Smooth muscle cell (in vitro differentiated cells): ENCODE data around the gene STYXL2. TPM values are rescaled to one million over a fixed set of nuclear protein-coding genes. Genes with fewer than 3 reads are reported as not detected.

Experiments
- DNase-seq: peaks from one replicate; lab custom pipeline; 2025; ENCODE audit not compliant: unreplicated experiment; lab: John Stamatoyannopoulos, UW
- H2AFZ ChIP-seq: fragments of 200-600 bp; sonication (generic); 2 replicates; pipeline ENCODE4 v1.6.0; 2016; ENCODE audit warnings: antibody characterized with exemption, low read depth, mild to moderate bottlenecking
- H3F3A ChIP-seq: fragments of 200-600 bp; sonication (generic); 2 replicates; pipeline ENCODE4 v1.6.0; 2017; ENCODE audit warnings: antibody characterized with exemption, low read depth
- H3K27ac ChIP-seq: fragments of 200-600 bp; sonication (generic); 2 replicates; pipeline ENCODE4 v1.5.1; 2016; ENCODE audit warnings: low read depth, mild to moderate bottlenecking
- H3K27me3 ChIP-seq: fragments of 200-600 bp; sonication (generic); 2 replicates; pipeline ENCODE4 v1.6.1; 2016; ENCODE audit warnings: low read depth, mild to moderate bottlenecking
- H3K36me3 ChIP-seq: fragments of 200-600 bp; sonication (generic); 2 replicates; pipeline ENCODE4 v1.5.1; 2016; ENCODE audit warnings: low read depth
- H3K4me1 ChIP-seq: fragments of 200-600 bp; sonication (generic); 2 replicates; pipeline ENCODE4 v1.5.1; 2016; ENCODE audit warnings: low read depth
- H3K4me2 ChIP-seq: fragments of 200-600 bp; sonication (generic); 2 replicates; pipeline ENCODE4 v1.6.0; 2016; ENCODE audit warnings: mild to moderate bottlenecking
- H3K4me3 ChIP-seq: fragments of 200-600 bp; sonication (generic); 2 replicates; pipeline ENCODE4 v1.5.1; 2016; ENCODE audit warnings: mild to moderate bottlenecking
- H3K79me2 ChIP-seq: fragments of 200-600 bp; sonication (generic); 2 replicates; pipeline ENCODE4 v1.6.0; 2016; ENCODE audit warnings: low read depth, mild to moderate bottlenecking
- H3K9ac ChIP-seq: fragments of 200-600 bp; sonication (generic); 2 replicates; pipeline ENCODE4 v1.6.0; 2016; ENCODE audit warnings: low read depth
- H3K9me3 ChIP-seq: fragments of 200-600 bp; sonication (generic); replicated peaks from 2 replicates; pipeline ENCODE4 v1.5.1; 2016; ENCODE audit warnings: low read depth
- H4K20me1 ChIP-seq: fragments of 200-600 bp; sonication (generic); 2 replicates; pipeline ENCODE4 v1.6.0; 2016; ENCODE audit warnings: low read depth
- WGBS: methylation state at CpG from one replicate; pipeline ENCODE4 v1.1.7; 2016; ENCODE audit warnings: low lambda C conversion rate; 5-methylcytosine and 5-hydroxymethylcytosine counted together
- polyA plus RNA-seq: library from polyadenylated mRNA; unstranded; fragments of >200 nt; fragmentation: Nextera tagmentation; extraction: Ambion mirVana; gene quantifications from 2 replicates; pipeline ENCODE4 v1.2.1, GENCODE V29; 2016
- total RNA-seq: library from RNA; depleted of rRNA; stranded (reverse); fragments of >200 nt; gene quantifications from 2 replicates; pipeline ENCODE4 v1.2.3, GENCODE V29; 2014
- TF ChIP-seq, protein P1 (sequence below): fragments of 200-600 bp; sonication (generic); IDR thresholded peaks from 2 replicates; pipeline ENCODE4 v1.5.1; 2017; ENCODE audit warnings: borderline replicate concordance, mild to moderate bottlenecking, antibody characterized with exemption; ENCODE audit not compliant: insufficient read depth, poor library complexity, severe bottlenecking

The STYXL2 gene
- total and polyA plus RNA-seq, 2 experiments from 2014 or later: 0.13 to 0.74 TPM

GRCh38 chr1:167128261-167129227 is 34.7 kb downstream of the STYXL2 start:
- Histone ChIP-seq H3K4me2 (no peak overlapping the region), H3K79me2 (no peaks in the 10 kb centered on the region), H3K4me3 (no peak overlapping the region), H3K27me3 (no peaks in the 10 kb centered on the region), H3K4me1 (no peaks in the 10 kb centered on the region), H3F3A (no peaks in the 10 kb centered on the region), H3K27ac (no peak overlapping the region), H3K36me3 (no peaks in the 10 kb centered on the region), H2AFZ (no peak overlapping the region), H3K9ac (no peak overlapping the region), H4K20me1 (no peaks in the 10 kb centered on the region), H3K9me3 (no peaks in the 10 kb centered on the region)
- DNase-seq: no peak
- TF ChIP-seq, protein P1, sequence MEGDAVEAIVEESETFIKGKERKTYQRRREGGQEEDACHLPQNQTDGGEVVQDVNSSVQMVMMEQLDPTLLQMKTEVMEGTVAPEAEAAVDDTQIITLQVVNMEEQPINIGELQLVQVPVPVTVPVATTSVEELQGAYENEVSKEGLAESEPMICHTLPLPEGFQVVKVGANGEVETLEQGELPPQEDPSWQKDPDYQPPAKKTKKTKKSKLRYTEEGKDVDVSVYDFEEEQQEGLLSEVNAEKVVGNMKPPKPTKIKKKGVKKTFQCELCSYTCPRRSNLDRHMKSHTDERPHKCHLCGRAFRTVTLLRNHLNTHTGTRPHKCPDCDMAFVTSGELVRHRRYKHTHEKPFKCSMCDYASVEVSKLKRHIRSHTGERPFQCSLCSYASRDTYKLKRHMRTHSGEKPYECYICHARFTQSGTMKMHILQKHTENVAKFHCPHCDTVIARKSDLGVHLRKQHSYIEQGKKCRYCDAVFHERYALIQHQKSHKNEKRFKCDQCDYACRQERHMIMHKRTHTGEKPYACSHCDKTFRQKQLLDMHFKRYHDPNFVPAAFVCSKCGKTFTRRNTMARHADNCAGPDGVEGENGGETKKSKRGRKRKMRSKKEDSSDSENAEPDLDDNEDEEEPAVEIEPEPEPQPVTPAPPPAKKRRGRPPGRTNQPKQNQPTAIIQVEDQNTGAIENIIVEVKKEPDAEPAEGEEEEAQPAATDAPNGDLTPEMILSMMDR: no peak
- WGBS: 93% methylated on average over 17 of the region's 17 CpGs

GRCh38 chr1:167130829-167131510 is 37.1 kb downstream of the STYXL2 start:
- Histone ChIP-seq H3K9ac (no peak overlapping the region), H3K27ac (no peak overlapping the region), H3K9me3 (no peaks in the 10 kb centered on the region), H3K36me3 (no peaks in the 10 kb centered on the region), H2AFZ (no peak overlapping the region), H3F3A (peaks cover 4% of the 10 kb centered on the region), H3K27me3 (no peaks in the 10 kb centered on the region), H4K20me1 (no peaks in the 10 kb centered on the region), H3K4me2 (no peak overlapping the region), H3K4me1 (peaks cover 12% of the 10 kb centered on the region), H3K79me2 (no peaks in the 10 kb centered on the region), H3K4me3 (no peak overlapping the region)
- TF ChIP-seq, protein P1: no peak
- WGBS: 52% methylated on average over 4 of the region's 4 CpGs
- DNase-seq: no peak

GRCh38 chr1:167132301-167133010 is 38.6 kb downstream of the STYXL2 start:
- H3F3A ChIP-seq: peaks cover 15% of the 10 kb centered on the region
- H3K4me2 ChIP-seq: no peak overlapping the region
- no peak overlapping the region for H3K9ac ChIP-seq
- peaks cover 23% of the 10 kb centered on the region for H3K4me1 ChIP-seq
- H3K27ac ChIP-seq: no peak overlapping the region
- no peak overlapping the region for H3K4me3 ChIP-seq
- WGBS: 94% methylated on average over 8 of the region's 8 CpGs
- H3K9me3 ChIP-seq: no peaks in the 10 kb centered on the region
- H4K20me1 ChIP-seq: no peaks in the 10 kb centered on the region
- H3K27me3 ChIP-seq: no peaks in the 10 kb centered on the region
- H2AFZ ChIP-seq: no peak overlapping the region
- TF ChIP-seq, protein P1: no peak
- H3K36me3 ChIP-seq: no peaks in the 10 kb centered on the region
- no peaks in the 10 kb centered on the region for H3K79me2 ChIP-seq
- no peak for DNase-seq
